H9 (cell line): Measurements from ENCODE around the gene RPL21. TPM values are rescaled to one million over a fixed set of nuclear protein-coding genes. Genes with fewer than 3 reads are reported as not detected.

Experiments used
- DNase-seq: peaks from one replicate; pipeline ENCODE4 v3.0.0-alpha.2; 2017
- H2AFZ ChIP-seq: one replicate; pipeline ENCODE4 v1.6.1; 2013; ENCODE audit warnings: mild to moderate bottlenecking, low read length, control low read depth, moderate library complexity
- H2AK5ac ChIP-seq: 2 replicates; pipeline ENCODE4 v1.6.1; 2013; ENCODE audit warnings: low read length, control low read depth, mixed read lengths; ENCODE audit not compliant: insufficient read length
- H2BK120ac ChIP-seq: one replicate; pipeline ENCODE4 v1.6.1; 2013; ENCODE audit warnings: low read depth, mild to moderate bottlenecking, low read length, control low read depth, inconsistent platforms; ENCODE audit not compliant: poor library complexity, severe bottlenecking
- H2BK12ac ChIP-seq: 2 replicates; pipeline ENCODE4 v1.6.1; 2013; ENCODE audit warnings: low read length, control low read depth, mixed read lengths, low read depth; ENCODE audit not compliant: insufficient read length
- H2BK15ac ChIP-seq: 2 replicates; pipeline ENCODE4 v1.6.1; 2013; ENCODE audit warnings: low read depth, low read length, control low read depth
- H2BK20ac ChIP-seq: one replicate; pipeline ENCODE4 v1.6.1; 2013; ENCODE audit warnings: low read depth, mild to moderate bottlenecking, low read length, control low read depth, inconsistent platforms; ENCODE audit not compliant: poor library complexity, severe bottlenecking
- H2BK5ac ChIP-seq: 2 replicates; pipeline ENCODE4 v1.6.1; 2013; ENCODE audit warnings: low read length, control low read depth, mixed read lengths; ENCODE audit not compliant: insufficient read length
- H3K14ac ChIP-seq: 2 replicates; pipeline ENCODE4 v1.6.1; 2013; ENCODE audit warnings: low read length, control low read depth; ENCODE audit not compliant: insufficient read depth
- H3K18ac ChIP-seq: 2 replicates; pipeline ENCODE4 v1.6.1; 2013; ENCODE audit warnings: low read depth, mild to moderate bottlenecking, mixed read lengths, low read length, control low read depth; ENCODE audit not compliant: insufficient read length
- H3K23ac ChIP-seq: 2 replicates; pipeline ENCODE4 v1.6.1; 2013; ENCODE audit warnings: low read length, control low read depth, mixed read lengths, low read depth; ENCODE audit not compliant: insufficient read length
- H3K23me2 ChIP-seq: 2 replicates; pipeline ENCODE4 v1.6.1; 2013; ENCODE audit warnings: low read depth, mild to moderate bottlenecking, mixed read lengths, low read length, control low read depth; ENCODE audit not compliant: insufficient read length, poor library complexity, severe bottlenecking
- H3K27ac ChIP-seq: 2 replicates; pipeline ENCODE4 v1.5.1; 2013; ENCODE audit warnings: low read length, control low read depth, mixed read lengths, low read depth; ENCODE audit not compliant: insufficient read length
- H3K27me3 ChIP-seq: 2 replicates; pipeline ENCODE4 v1.6.1; 2013; ENCODE audit warnings: low read length, control low read depth, inconsistent platforms; ENCODE audit not compliant: insufficient read depth
- H3K4ac ChIP-seq: 2 replicates; pipeline ENCODE4 v1.6.1; 2013; ENCODE audit warnings: low read depth, mild to moderate bottlenecking, control low read depth, inconsistent platforms, low read length, moderate library complexity
- H3K4me1 ChIP-seq: 2 replicates; pipeline ENCODE4 v1.6.1; 2013; ENCODE audit warnings: low read length, control low read depth, inconsistent platforms; ENCODE audit not compliant: insufficient read depth
- H3K4me2 ChIP-seq: 2 replicates; pipeline ENCODE4 v1.6.1; 2013; ENCODE audit warnings: low read length, control low read depth, mixed read lengths; ENCODE audit not compliant: insufficient read length, insufficient read depth
- H3K56ac ChIP-seq: 2 replicates; pipeline ENCODE4 v1.6.1; 2013; ENCODE audit warnings: low read depth, mild to moderate bottlenecking, mixed read lengths, low read length, control low read depth; ENCODE audit not compliant: insufficient read length
- H3K79me1 ChIP-seq: 2 replicates; pipeline ENCODE4 v1.6.1; 2013; ENCODE audit warnings: low read depth, mild to moderate bottlenecking, moderate library complexity, low read length, control low read depth, inconsistent platforms; ENCODE audit not compliant: insufficient read depth, poor library complexity, severe bottlenecking
- H3K79me2 ChIP-seq: 2 replicates; pipeline ENCODE4 v1.6.1; 2013; ENCODE audit warnings: low read length, control low read depth, inconsistent platforms; ENCODE audit not compliant: insufficient read depth
- H3K9ac ChIP-seq: 2 replicates; pipeline ENCODE4 v1.6.1; 2013; ENCODE audit warnings: low read length, control low read depth, mixed read lengths; ENCODE audit not compliant: insufficient read length; ENCODE audit errors: extremely low read depth
- H3K9me3 ChIP-seq: one replicate; pipeline ENCODE4 v1.6.1; 2013; ENCODE audit warnings: low read depth, low read length, inconsistent platforms; ENCODE audit not compliant: control insufficient read depth
- H3T11ph ChIP-seq: one replicate; pipeline ENCODE4 v1.6.1; 2013; ENCODE audit warnings: mild to moderate bottlenecking, low read length, control low read depth, inconsistent platforms
- H4K20me1 ChIP-seq: one replicate; pipeline ENCODE4 v1.6.1; 2013; ENCODE audit not compliant: control insufficient read depth, insufficient read length, insufficient read depth
- H4K5ac ChIP-seq: 2 replicates; pipeline ENCODE4 v1.6.1; 2013; ENCODE audit warnings: low read depth, mild to moderate bottlenecking, mixed read lengths, low read length, control low read depth; ENCODE audit not compliant: insufficient read length
- H4K8ac ChIP-seq: replicated peaks from 2 replicates; pipeline ENCODE4 v1.6.1; 2013; ENCODE audit warnings: low read length, control low read depth, mixed read lengths, low read depth; ENCODE audit not compliant: insufficient read length
- H4K91ac ChIP-seq: 2 replicates; pipeline ENCODE4 v1.6.1; 2013; ENCODE audit warnings: low read depth, mild to moderate bottlenecking, moderate library complexity, mixed read lengths, low read length, control low read depth; ENCODE audit not compliant: insufficient read length
- H3K27ac Mint-ChIP-seq, 3 experiments: 2 replicates in 2 of 3; 3 replicates in 1 of 3; pipeline ENCODE4 v1.8.0; 2020 to 2021; ENCODE audit warnings: mixed read lengths in 3 of 3, mild to moderate bottlenecking in 1 of 3, moderate library complexity in 1 of 3
- H3K27me3 Mint-ChIP-seq: 2 replicates; pipeline ENCODE4 v1.8.0; 2021; ENCODE audit warnings: low read depth, mild to moderate bottlenecking, moderate library complexity, mixed read lengths
- H3K36me3 Mint-ChIP-seq, 3 experiments: 2 replicates in 2 of 3; 3 replicates in 1 of 3; pipeline ENCODE4 v1.8.0; 2020 to 2021; ENCODE audit warnings: low read depth in 3 of 3, mixed read lengths in 3 of 3; ENCODE audit not compliant: insufficient read depth in 1 of 3
- H3K4me1 Mint-ChIP-seq, 2 experiments: 2 replicates each; pipeline ENCODE4 v1.8.0; 2020; ENCODE audit warnings: mixed read lengths in 2 of 2
- H3K4me3 Mint-ChIP-seq, 2 experiments: 2 replicates in 1 of 2; 3 replicates in 1 of 2; pipeline ENCODE4 v1.8.0; 2020 to 2021; ENCODE audit warnings: mild to moderate bottlenecking in 2 of 2, mixed read lengths in 2 of 2, moderate library complexity in 1 of 2
- H3K9me3 Mint-ChIP-seq, 2 experiments: 2 replicates in 1 of 2; 3 replicates in 1 of 2; pipeline ENCODE4 v1.8.0; 2020; ENCODE audit warnings: mild to moderate bottlenecking in 2 of 2, mixed read lengths in 2 of 2, moderate library complexity in 1 of 2
- CTCF ChIP-seq: fragments of 200-600 bp; sonication (generic); conservative IDR thresholded peaks from 3 replicates; pipeline ENCODE4 v1.8.0; 2021; ENCODE audit warnings: antibody characterized with exemption, mild to moderate bottlenecking
- WGBS: extraction: QIAGEN DNeasy Blood & Tissue Kit; methylation state at CpG from one replicate; pipeline ENCODE4 v1.1.7; 2013; ENCODE audit warnings: missing lambda C conversion rate, low lambda C conversion rate, mixed read lengths; ENCODE audit not compliant: insufficient read length; ENCODE audit errors: extremely low coverage; 5-methylcytosine and 5-hydroxymethylcytosine counted together
- total RNA-seq: library from RNA; stranded (reverse); gene quantifications from 2 replicates; pipeline ENCODE4 v1.2.1, GENCODE V29; 2021

Gene RPL21
- total RNA-seq, 1 experiment from 2014 or later, result 1,099 TPM

DNA sequence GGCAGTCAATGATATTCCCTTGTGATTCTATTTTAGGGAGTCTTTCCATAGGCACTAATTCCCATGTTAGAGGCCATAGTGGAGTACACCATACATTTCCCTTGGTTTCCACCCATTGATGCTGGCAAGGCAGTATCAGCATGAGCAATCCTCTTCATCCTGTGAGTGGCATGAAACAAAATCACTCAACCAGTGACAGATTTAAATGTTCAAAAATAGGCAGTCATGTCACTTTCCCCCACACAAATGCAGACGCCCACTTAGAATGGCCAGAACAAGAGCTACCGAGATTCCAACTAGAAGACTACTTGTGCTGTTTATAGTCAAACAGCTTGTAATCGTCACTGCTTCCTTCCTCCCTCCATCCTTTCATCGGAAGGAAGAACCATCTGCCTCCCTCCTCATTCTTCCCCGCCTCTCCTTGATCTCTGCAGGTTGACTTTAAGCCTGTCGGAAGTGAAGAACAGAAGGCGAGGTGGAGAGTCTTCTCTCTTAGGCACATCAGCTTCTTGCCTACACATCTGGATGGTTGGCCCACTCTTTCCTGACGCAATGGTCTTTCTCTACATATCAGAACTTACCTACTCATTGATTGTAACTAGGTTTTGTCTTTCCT, 41.8 kb downstream of the RPL21 start:
- Histone ChIP-seq H3K4me2 (no peak overlapping the region), H2BK5ac (no peak overlapping the region), H4K20me1 (no peaks in the 10 kb centered on the region), H3K56ac (no peak overlapping the region), H4K91ac (no peak overlapping the region), H3K4ac (no peak overlapping the region), H3K4me1 (no peaks in the 10 kb centered on the region), H3K14ac (no peak overlapping the region), H2AK5ac (no peak overlapping the region), H3K9ac (no peak overlapping the region), H3K27me3 (no peaks in the 10 kb centered on the region), H2BK15ac (no peak overlapping the region), H3K27ac (no peak overlapping the region), H3K79me2 (no peaks in the 10 kb centered on the region), H2BK120ac (no peak overlapping the region), H2BK20ac (no peak overlapping the region), H3K9me3 (no peaks in the 10 kb centered on the region), H4K8ac (no peak overlapping the region), H3K23ac (no peak overlapping the region), H3T11ph (no peak overlapping the region), H2BK12ac (no peak overlapping the region), H3K23me2 (no peaks in the 10 kb centered on the region), H3K79me1 (no peaks in the 10 kb centered on the region), H4K5ac (no peak overlapping the region), H2AFZ (no peak overlapping the region), H3K18ac (no peak overlapping the region)
- H3K4me3 Mint-ChIP-seq, result no peak overlapping the region
- peaks cover 0 to 3% of the 10 kb centered on the region in 2 experiments; a peak in 1 of 4 replicates for H3K4me1 Mint-ChIP-seq
- no peak for DNase-seq
- H3K27me3 Mint-ChIP-seq, result peaks cover 2% of the 10 kb centered on the region
- TF ChIP-seq CTCF, result no peak
- peaks cover 0 to 3% of the 10 kb centered on the region in 2 experiments; a peak in 1 of 5 replicates for H3K9me3 Mint-ChIP-seq
- no CpG with 5 or more reads among the region's 8 CpGs for WGBS
- no peaks in the 10 kb centered on the region for H3K36me3 Mint-ChIP-seq
- H3K27ac Mint-ChIP-seq, result no peak overlapping the region
